HG03469 (cell line): Measurements from ENCODE around the gene TSPAN14.

Experiments used
- ATAC-seq: cut with Tn5 transposase; IDR thresholded peaks from one replicate; pipeline ENCODE4 v1.9.1; 2021; ENCODE audit warnings: mild to moderate bottlenecking, moderate library complexity, moderate number of reproducible peaks; ENCODE audit not compliant: unreplicated experiment

Gene TSPAN14

DNA sequence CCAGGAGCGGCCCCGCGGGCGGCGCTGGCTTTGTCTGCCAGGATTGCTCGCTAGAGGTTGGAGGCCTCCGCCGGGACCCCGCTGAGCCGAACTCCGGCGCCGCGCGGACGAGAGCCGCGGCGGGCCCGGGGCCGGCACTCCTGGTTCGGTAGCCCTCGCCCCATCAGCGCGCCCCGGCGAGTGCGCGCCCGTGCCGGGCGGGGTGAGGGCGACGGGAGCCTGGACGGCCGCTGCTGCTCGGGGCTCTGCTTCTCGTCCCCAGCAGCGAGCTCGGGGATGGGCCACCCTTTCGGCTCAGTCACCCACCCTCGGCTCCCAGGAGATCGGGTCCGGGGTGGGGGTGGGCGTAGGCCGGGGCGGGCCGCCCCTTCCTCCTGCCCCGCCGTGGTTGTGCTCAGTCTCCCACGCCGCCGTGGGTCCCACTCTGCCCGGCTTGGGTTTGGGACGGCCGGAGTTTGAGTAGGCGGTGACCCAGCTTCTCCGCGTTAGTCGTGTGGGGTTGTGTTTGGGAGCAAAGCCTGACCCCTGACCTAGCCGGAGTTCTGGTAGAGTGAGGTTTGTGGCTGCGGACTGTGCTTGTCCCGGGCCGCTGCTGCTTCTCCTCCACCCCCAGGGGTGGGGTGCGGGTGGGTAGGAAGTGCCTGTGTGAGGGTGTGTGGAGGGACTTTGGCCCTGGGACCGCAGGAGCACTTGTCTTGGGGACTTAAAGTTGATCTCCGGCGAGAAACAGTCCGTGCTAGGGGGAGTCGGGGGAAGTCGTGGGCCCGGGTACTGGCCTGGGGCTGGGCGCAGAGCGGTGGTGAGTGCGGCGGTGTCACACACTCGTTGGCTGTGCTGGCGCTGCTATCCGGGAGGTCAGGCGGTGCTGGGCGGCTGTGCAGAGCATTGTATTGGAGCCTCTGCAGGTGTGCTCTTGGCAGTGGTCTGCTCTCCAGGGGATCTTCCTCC is 677 bp downstream of the TSPAN14 start:
- peak; percentile 3 for ATAC-seq

DNA sequence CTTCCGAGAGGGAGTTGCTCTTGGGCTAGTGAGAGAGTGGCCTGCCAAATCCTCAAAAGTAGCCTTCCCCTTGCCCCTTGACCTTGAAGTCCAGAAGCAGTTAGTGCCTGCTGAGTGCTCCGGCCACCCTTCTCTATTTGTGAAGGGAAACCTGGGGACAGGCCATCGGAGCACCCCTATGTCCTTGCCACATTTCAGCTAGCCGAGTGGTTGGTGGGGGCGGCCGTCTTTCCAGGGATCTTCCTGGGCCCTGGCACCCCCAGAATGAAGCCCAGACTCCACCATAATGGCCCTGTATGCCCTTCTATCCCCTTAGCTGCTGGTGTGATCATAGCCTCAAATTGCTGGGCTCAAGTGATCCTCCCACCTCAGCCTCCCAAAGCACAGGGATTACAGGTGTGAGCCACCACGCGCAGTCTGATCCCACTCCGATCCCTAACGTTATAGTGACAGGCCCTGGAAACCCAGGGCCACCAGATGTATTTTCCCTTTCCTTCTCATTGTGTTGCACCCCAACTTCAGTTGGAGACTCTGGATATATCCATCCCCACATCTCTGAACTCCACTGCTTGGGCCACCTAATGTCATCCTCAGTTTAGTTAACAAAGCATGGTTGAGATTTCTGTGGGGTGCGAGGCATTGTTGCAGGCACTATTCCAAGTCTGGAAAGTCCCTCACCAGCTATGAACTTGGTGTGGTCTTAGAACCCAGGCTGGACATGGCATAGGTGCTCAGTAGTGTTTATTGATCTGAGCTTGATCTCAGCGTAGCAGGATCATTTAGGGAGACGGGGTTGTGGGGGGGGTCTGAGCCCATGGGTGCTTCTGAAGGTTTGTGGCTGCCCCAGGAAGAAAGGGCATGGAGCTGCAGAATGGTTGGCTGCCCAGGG is 1.6 kb downstream of the TSPAN14 start:
- ATAC-seq, result no peak

DNA sequence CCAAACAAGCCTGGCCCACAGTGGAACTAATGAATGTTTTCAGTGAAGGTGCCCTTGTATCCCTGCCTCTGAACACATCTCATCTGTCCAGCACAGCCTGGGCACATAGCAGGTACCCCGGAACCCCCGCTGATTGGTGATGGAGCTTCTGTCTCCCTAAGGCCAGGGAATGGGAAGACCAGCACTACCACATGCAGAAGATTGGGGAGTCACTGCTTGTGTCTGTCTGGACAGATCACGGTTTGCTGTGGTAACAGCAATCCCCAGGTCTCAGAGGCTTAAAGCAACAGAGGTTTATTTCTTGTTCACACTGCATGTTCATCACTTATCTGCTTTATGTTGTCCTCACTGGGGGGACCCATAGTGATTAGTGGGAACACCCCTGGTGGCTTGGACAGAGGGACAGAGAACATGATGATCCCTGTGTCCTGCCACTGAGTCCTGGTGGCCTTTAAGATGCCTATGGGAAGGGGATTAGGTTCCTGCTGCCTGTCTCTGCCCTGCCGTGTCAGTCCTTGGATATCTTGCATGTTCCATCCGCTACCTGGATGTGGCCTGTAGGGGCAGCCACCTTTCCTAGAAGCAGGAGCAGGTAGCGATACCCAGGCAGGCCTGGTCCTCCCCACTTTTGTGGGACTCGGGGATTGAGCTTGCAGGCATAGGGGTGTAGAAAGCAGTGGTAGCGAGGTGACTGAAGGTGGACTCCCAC is 3.6 kb downstream of the TSPAN14 start:
- ATAC-seq, result no peak

- no peak for ATAC-seq
These were observed 4.1 kb downstream of the TSPAN14 start for GRCh38 chr10:80458263-80458625.

- ATAC-seq, result no peak
These were observed 4.5 kb downstream of the TSPAN14 start for GRCh38 chr10:80458638-80459037.

GRCh38 chr10:80459047-80459865 is 5.1 kb downstream of the TSPAN14 start:
- ATAC-seq, result peak; percentile 31

DNA sequence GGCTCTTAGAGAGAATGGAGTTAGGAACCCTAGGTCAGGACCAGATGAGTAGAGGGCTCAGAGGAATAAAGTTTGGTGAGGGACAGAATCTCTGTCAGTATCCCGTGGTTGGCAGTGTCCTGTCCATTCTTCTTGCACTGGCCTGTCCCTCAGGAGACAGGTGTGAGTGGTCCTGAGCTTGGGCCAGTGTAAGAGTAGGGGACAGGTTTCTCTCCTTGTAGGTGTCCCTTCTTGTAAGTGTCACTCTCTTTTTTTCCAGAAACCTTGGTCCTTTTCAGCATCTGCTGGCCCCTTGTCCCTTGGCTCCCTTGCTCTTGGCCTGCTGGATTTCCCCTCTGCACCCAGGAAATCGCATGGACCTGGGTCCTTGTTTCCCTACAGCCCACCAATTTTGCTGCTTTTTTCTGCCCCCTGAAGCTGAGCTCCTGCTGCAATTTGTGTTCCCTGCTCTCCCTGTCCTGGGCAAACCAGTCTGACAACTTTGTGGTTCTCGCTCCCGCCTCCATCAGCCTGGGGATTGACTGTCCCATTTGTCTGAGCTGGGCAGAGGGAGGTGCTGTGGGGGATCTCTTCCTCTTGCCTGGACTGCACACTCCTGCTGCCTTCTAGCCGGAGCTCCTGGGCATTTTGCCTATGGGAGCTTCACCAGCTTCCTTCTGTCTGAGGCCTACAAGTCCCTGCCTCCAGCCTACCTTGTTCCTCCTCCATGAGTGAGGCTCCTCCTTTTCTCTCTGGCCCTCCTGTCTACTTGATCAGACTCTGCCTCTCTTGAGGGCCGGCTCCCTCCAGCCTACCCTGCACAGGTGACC is 6.5 kb downstream of the TSPAN14 start:
- ATAC-seq, result no peak

DNA sequence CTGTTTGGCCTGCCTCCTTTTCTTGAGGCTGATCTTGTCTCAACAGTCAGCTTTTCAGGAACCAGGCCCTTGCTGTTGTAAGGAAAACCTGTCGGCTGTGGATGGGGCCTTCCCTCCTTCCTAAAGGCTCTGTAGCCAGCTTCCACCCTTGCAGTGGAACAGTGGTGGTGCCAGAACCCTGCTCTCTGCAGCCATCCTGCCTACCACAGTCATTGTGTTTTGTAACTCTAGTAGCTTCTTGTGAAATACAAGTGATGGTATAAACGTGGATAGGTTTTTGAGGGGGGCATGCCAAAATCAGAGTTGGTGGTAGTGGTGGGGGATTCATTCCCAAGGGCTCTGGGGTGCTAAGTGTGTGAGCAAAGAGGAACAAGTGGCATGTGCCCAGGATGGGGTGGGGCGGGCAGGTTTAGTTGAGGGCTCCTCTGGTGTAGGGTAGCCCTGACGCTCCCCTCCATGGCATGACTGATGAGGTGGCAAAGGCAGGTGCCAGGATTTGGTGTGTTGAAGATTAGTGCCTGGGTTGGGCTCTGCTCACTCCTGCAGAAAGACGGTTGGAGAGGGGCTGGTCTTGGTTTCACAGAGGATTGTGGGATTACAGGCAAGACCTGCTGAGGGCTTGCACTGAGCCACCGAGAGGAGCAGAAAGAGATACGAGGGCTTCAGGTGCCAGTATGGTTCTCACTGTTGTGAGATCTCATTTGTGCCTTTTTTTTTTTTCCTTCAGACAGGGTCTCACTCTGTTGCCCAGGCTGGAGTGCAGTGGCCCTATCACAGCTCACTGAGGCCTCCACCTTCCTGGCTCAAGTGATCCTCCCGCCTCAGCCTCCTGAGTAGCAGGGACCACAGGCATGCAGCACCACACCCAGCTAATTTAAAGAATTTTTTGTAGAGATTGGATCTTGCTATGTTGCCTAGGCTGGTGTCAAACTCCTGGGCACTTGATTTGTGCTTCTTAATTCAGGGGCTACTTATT is 7.4 kb downstream of the TSPAN14 start:
- ATAC-seq, result no peak

DNA sequence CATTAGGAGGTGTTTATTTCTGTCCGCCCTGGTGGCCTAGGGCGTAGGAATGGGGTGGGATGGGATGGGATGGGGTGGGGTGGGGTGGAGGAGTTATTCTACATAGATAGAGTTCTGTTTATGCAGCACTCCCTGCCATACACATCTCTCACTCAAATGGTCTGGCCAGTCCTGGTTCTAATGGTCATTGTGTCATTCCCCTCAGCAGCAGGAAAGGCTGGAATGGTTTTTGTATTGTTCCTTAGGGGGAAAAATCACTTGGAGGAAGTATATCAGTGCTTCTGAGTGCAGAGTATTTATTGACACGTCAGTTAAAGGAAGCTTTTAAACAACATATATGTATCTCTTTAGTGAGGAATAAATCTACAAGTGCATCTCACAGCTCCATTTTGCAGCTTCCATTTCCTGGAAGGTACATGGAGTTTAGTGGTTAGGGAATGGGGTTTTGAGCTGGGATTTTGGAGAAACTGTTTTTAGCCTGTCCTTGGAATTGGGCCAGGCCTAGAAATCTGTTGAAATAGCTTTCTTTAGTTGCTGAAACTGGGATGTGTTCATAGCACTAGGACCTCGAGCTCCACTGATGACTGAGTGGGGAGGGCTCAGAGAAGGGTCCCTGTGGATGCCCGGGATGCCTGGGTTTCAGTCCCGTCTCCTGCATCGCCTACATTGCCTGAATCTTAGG is 8.3 kb downstream of the TSPAN14 start:
- ATAC-seq, result no peak

DNA sequence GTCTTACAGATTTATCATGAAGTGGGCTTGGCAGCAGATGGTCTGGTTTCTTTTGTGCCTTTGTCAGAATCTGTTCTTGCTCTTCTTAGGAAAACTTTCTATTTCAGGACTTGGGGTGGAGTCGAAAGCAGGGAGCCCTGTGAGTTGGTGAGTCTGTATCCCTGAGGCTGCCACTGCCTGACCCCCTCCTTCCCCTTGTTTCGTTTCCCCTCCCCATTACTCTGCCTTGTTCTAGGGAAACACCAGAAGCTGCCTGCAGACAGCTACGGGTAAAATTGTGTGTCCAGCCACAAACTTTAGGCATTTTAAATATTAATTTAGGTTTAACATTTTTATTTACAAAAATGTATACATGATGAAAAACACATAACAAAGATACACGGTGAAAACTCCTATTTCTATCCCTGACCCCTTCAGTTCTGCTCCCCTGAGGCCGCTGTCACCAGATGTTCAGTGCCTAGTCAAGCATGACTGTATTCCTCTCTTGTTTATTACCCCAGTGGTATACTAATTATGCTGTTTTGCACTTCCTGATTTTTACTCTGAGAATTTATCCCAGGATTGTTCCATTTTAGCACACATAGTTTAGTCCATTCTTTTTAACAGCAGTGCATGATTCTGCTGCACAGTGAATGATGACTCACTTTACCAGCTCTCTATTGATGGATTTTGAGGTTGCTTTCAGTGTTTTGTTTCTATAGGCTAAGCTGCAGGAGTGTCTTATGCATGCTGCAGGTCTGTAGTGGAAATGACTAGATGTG is 9.1 kb downstream of the TSPAN14 start:
- peak; percentile 39 for ATAC-seq

GRCh38 chr10:80463868-80464267 is 9.8 kb downstream of the TSPAN14 start:
- no peak for ATAC-seq

- ATAC-seq, result no peak
These were observed 10.7 kb downstream of the TSPAN14 start for GRCh38 chr10:80464557-80465450.

GRCh38 chr10:80465451-80465835 is 11.3 kb downstream of the TSPAN14 start:
- ATAC-seq, result no peak

- no peak for ATAC-seq
These were observed 11.9 kb downstream of the TSPAN14 start for GRCh38 chr10:80465839-80466590.

DNA sequence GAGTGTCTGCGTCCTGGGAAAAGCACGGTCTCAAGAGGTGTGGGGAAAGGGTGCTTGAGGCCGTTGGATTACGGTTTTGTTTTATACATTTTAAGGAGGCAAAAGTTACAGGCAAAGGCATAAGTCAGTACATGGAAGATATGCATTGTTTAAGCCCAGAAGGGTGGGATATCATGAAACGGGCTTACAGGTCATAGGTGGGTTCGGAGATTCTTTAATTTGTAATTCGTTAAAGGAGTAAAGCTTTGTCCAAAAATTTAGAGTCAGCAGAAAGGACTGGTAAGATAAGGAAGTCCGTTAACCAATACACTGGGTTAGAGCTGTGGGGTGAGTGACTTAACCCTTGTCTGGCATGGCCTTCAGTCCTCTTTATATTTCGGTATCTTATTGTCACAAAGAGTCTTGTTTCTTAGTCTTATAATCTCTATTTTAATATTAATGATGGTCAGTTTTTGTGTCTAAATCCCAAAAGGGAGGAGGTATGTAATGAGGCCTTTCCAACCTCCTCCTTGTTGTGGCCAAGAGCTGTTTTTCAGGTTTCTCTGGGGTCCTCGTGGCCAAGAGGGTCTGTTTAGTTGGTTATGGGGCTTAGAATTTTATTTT is 12.7 kb downstream of the TSPAN14 start:
- no peak for ATAC-seq
